GM18873 (cell line): ENCODE data around the gene EVA1C.
"Not testable (repeated sequence)": the region's sequence is repeated elsewhere in the genome, so short reads cannot be mapped to it uniquely, and the experiment has no call there.

Source experiments
- ATAC-seq: cut with Tn5 transposase; IDR thresholded peaks from one replicate; pipeline ENCODE4 v1.9.1; 2021; ENCODE audit warnings: mild to moderate bottlenecking, moderate library complexity, moderate number of reproducible peaks; ENCODE audit not compliant: unreplicated experiment, low FRiP score

The EVA1C gene

GRCh38 chr21:32549886-32550285 lies 137.4 kb downstream of the EVA1C start:
- ATAC-seq = no peak

- ATAC-seq = no peak
Observed at GRCh38 chr21:32554832-32555638, 142.5 kb downstream of the EVA1C start.

GRCh38 chr21:32558106-32558505 lies 145.6 kb downstream of the EVA1C start:
- no peak for ATAC-seq

- no peak for ATAC-seq
Observed at GRCh38 chr21:32559006-32559610, 146.6 kb downstream of the EVA1C start.

GRCh38 chr21:32560896-32561295 lies 148.4 kb downstream of the EVA1C start:
- ATAC-seq = no peak

GRCh38 chr21:32561476-32561875 lies 149.0 kb downstream of the EVA1C start:
- not testable (repeated sequence) for ATAC-seq

GRCh38 chr21:32562426-32562825 lies 149.9 kb downstream of the EVA1C start:
- ATAC-seq = no peak

GRCh38 chr21:32562915-32563314 lies 150.4 kb downstream of the EVA1C start:
- no peak for ATAC-seq
